ENCODE data around the gene PER3. TPM values are rescaled to one million over a fixed set of nuclear protein-coding genes. Genes with fewer than 3 reads are reported as not detected.

Gene PER3
- total and polyA plus RNA-seq, 2 of the 13 experiments (the other 11 are each of a cell fraction or from before 2014, with no cell fraction given): 3.0 to 6.0 TPM

- TF ChIP-seq MYC (CRISPR knock-in tag; IDR thresholded peaks at IDR 0.05; ENCODE audit: borderline replicate concordance) (peak; percentile 9; the same call in 1 of the 2 replicates), MEIS2 (CRISPR knock-in tag; IDR thresholded peaks at IDR 0.05) (no peak), SRF (IDR thresholded peaks at IDR 0.05; ENCODE audit: low read depth, low read length) (0 out of 2 replicates have a peak, but pooled peaks have one; percentile 4), ZBTB39 (CRISPR knock-in tag; IDR thresholded peaks at IDR 0.05) (no peak), CBX1 (IDR thresholded peaks at IDR 0.05; ENCODE audit: low read depth) (no peak), IKZF1 (IDR thresholded peaks at IDR 0.05) (no peak), BCL6 (CRISPR knock-in tag; IDR thresholded peaks at IDR 0.05) (peak; percentile 8; the same call in 1 of the 2 replicates), ZNF776 (CRISPR knock-in tag; IDR thresholded peaks at IDR 0.05) (peak; percentile 69; the same call in 1 of the 2 replicates), PLSCR1 (CRISPR knock-in tag; IDR thresholded peaks at IDR 0.05; ENCODE audit: borderline replicate concordance) (no peak), NR2C2 (CRISPR knock-in tag; IDR thresholded peaks at IDR 0.05; ENCODE audit: borderline replicate concordance) (peak; percentile 82), ZNF784 (CRISPR knock-in tag; IDR thresholded peaks at IDR 0.05; ENCODE audit: borderline replicate concordance) (0 out of 2 replicates have a peak, but pooled peaks have one; percentile 22), FOXA3 (CRISPR knock-in tag; IDR thresholded peaks at IDR 0.05) (no peak), ZHX2 (IDR thresholded peaks at IDR 0.05; ENCODE audit: low read depth) (peak; percentile 51; the same call in 1 of the 2 replicates), ZHX2 (CRISPR knock-in tag; IDR thresholded peaks at IDR 0.05; ENCODE audit: borderline replicate concordance) (no peak), CSRNP2 (CRISPR knock-in tag; conservative IDR thresholded peaks at IDR 0.05; ENCODE audit: low read depth) (no peak), E2F2 (CRISPR knock-in tag; IDR thresholded peaks at IDR 0.05; ENCODE audit: borderline replicate concordance) (no peak)
Measured at GRCh38 chr1:7770997-7771822, 12.9 kb upstream of the PER3 start, which contains the start of gene VAMP3 (continued).
